Prostate gland (tissue), 2 donors: ENCODE measurements around the gene FRYL.

Experiments
- CTCF ChIP-seq, 4 experiments: fragments of 200-600 bp in 2 of 4; fragments of 450-650 bp in 2 of 4; sonication (generic) in 2 of 4; IDR thresholded peaks; 1 replicate in 3 of 4; 2 replicates in 1 of 4; pipeline ENCODE4 v1.5.1; 2016 to 2019; ENCODE audit warnings: antibody characterized with exemption in 4 of 4, mild to moderate bottlenecking in 2 of 4, moderate library complexity in 2 of 4
- POLR2A ChIP-seq: fragments of 450-650 bp; IDR thresholded peaks from one replicate; pipeline ENCODE4 v1.6.1; 2016; ENCODE audit warnings: antibody characterized with exemption, mild to moderate bottlenecking
- POLR2AphosphoS5 ChIP-seq: sonication (generic); formaldehyde crosslinking; IDR thresholded peaks from one replicate; pipeline ENCODE4 v1.6.1; 2017; ENCODE audit warnings: antibody characterized with exemption

- TF ChIP-seq CTCF (IDR thresholded peaks at IDR 0.05): no peak
- TF ChIP-seq POLR2A: no peak
- TF ChIP-seq POLR2AphosphoS5: no peak
Measured at GRCh38 chr4:48483006-48483776, 296.9 kb downstream of the FRYL start, which contains the start of gene SLC10A4.
